GM21360 (cell line): ENCODE measurements around the gene EIF2AK2.
A peak's percentile ranks its signal among the peaks of the same experiment; 100 is the strongest.
"Not testable (repeated sequence)": the region's sequence is repeated elsewhere in the genome, so short reads cannot be mapped to it uniquely, and the experiment has no call there.

Experiments used
- ATAC-seq: cut with Tn5 transposase; IDR thresholded peaks from one replicate; pipeline ENCODE4 v1.9.1; 2021; ENCODE audit warnings: mild to moderate bottlenecking, moderate library complexity; ENCODE audit not compliant: unreplicated experiment

Gene EIF2AK2

DNA sequence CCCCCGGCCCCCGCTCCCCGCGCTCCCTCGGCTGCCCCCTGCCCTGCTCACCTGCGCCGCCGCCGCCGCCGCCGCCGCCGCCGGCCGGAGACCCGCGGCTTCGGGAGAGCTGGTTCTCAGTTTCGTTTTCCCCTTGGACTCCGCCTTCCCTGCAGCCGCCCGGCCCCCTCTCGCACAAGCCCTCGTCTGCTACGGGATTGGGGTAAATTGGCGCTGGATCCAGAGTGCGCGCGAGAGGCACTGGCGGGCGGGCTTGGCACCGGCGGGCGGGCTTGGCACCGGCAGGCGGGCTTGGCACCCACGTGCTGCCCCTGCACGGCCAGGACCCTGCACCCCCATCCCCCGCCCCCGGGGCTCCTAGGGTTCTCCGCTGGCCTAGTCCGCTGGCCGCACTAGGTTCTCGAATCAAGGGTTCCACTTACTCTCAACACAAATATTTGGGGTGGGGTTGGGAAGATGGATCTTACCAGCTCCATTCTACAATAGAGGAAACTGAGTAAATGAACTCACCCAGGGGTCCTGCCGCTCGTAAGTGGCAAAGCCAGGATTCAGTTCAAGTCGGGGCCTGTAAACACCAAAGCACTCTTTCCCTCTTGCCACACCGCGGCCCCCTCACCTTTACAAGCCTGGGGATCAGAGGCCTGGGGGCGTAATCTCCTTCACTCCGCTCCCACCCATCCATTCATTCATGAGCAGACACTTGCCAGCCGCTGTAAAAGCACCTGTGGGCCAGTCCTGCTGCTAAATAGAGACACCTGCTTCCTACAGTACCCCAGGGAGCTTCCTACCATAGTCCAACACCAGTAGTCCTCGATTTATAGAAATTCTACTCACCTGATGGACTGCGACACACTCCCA lies at the start of gene EIF2AK2:
TSS of gene EIF2AK2 (minus strand) at position 124 of the 858 bp plus-strand sequence. CDS start 9,174 bp downstream, outside the sequence.
- ATAC-seq, result peak; percentile 82

DNA sequence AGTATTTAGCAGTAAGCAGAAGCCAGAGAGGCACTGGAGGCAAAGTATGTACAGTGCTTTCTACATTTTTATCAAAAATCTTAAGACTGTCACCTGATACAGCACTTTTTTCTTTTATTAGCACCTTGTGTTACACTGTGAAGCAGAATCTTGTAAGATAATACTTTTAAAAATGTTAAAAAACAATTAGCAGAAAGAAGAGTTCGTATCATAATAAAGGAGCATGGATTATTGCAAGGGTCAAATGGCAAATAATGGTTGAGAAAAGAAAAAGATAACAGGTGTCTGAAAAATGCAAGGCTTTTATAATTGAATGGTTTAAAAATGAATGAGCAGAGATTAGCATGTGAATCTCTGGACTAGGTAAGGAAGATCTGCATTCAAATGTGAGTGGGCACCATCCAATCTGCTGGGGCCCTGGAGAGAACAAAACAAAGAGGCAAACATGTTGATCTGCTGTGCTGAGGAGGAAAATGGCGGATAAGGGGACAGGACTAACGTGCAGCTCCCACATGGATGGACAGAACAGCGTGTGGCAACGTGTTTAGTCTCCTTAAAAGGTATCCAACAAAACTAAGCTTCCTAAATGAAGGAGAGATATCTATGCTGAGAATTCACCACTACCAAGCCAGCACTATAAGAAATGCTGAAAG lies 49.0 kb upstream of the EIF2AK2 start:
- ATAC-seq, result no peak

DNA sequence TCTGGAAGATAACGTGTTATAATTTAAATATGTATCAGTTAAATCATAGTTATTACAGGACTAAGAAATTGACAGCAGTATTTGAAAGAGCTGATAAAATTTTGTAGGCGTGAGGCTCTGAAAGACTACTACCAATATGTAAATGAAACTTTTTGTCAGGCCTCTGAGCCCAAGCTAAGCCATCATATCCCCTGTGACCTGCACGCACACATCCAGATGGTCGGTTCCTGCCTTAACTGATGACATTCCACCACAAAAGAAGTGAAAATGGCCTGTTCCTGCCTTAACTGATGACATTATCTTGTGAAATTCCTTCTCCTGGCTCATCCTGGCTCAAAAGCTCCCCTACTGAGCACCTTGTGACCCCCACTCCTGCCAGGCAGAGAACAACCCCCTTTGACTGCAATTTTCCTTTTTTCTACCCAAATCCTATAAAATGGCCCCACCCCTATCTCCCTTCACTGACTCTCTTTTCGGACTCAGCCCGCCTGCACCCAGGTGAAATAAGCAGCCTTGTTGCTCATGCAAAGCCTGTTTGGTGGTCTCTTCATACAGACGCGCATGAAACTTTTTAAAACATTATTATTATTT lies 48.4 kb upstream of the EIF2AK2 start:
- ATAC-seq, result not testable (repeated sequence)

DNA sequence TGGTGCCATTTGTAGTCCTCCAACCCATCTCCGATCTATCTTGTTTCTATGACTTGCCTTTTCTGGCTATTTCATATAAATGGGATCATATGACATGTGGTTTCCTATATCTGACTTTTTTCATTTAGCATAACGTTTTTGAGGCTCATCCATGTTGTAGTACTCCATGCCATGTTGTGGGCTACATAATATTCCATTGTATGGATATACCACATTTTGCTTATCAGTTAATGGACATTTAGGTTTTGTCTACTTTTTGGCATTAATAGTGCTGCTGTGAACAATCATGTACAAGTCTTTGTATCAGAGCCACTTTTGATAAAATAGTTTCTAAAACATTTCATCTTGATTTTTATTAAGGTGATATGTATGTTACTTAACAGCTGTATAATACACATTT lies 46.9 kb upstream of the EIF2AK2 start:
- no peak for ATAC-seq

DNA sequence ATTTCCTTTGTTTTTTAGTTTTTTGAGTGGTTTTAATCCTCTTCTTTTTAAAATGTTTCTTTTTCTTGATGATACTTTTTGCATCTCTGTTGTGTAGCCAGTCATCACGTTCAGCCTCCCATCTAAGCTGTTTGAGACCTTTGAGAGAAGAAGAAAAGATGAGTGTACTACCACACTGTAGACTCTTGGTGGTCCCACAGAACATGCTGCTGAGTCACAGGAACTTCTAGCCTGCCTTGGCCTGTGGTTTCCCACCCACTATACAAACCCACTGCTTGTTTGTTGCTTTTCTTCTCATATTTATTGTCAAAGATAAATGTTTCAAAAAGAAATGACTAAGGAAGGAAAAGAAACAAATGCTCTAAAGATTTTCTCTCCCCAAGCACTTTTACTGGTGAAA lies 45.0 kb upstream of the EIF2AK2 start:
- ATAC-seq, result no peak

DNA sequence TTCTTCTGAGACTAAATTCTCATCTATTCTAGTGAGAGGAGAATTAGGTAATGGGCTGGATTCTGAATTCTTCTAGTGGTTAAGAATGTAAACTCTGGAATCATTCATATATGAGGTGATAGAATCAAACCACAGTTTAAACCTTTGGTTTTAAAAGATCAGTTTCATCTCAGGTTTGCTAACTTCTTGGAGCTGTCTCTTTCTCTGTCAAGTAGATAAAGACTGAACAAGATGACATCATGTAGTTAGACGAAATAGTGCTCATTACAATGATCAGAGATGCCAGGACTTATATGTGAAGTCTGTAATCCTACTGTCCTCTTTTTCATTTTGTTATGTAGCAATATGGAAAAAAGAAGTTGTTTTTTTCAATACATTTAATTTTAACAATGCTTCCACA lies 44.4 kb upstream of the EIF2AK2 start:
- no peak for ATAC-seq

DNA sequence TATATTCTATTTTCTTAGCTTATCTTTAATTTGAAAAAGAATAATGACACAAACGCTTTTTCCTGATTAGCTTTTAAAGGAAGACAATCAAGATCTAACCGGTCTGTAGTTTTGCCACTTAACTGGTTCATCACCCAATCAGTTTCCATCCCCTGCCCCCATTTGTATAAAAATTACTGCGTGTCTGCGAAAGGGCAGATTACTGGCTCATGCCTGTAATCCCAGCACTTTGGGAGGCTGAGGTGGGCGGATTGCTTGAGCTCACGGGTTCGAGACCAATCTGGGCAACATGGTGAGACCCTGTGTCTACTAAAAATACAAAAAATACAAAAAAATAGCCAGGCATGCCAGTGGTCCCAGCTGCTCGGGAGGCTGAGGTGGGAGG lies 41.9 kb upstream of the EIF2AK2 start:
- no peak for ATAC-seq

DNA sequence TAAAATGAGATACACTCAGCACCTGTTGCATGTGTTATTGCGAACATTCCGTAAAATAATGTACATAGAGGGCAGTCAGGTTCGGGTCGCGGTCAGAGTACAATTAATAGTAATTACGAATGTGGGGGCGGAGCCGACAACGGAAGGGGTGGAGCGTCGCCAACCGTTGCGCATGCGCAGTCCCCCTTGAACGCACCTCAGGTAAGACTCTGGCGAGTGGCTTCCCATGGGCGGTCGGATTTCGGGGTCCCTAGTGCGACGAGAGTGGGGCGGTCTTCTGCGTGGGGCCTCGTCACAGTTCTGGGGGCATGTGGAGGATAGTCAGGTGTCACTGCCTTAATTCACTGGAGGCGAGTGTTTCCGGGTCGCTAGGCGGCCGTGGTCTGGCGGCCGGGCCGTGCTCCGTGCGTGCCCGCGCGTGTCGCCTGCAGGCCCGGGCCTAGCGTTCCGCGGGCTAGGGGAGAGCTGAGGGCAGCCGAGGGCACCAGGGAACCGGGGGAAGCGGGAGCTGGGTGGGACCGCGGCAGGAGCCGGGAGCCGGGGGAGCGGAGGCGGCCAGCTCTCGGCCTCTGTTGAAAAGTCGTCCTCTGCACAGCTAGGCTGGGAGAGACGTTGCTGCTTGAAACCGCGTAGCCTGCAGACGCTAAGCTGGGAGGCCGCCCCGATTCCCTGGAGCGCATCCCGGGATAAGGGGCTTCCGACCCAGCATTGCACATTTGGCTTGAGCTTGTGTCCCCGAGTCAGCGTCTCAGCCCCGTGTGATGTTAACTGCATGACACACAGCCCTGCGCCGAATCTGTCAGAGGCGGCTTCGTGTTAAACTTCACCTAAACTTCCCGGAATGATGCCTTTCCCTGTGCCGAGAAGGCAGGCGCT lies 39.8 kb upstream of the EIF2AK2 start, which contains the start of gene CEBPZOS:
TSS of gene CEBPZOS (plus strand) at position 177 of the 876 bp plus-strand sequence. CDS start 3,209 bp downstream, outside the sequence.
- peak; percentile 61 for ATAC-seq

DNA sequence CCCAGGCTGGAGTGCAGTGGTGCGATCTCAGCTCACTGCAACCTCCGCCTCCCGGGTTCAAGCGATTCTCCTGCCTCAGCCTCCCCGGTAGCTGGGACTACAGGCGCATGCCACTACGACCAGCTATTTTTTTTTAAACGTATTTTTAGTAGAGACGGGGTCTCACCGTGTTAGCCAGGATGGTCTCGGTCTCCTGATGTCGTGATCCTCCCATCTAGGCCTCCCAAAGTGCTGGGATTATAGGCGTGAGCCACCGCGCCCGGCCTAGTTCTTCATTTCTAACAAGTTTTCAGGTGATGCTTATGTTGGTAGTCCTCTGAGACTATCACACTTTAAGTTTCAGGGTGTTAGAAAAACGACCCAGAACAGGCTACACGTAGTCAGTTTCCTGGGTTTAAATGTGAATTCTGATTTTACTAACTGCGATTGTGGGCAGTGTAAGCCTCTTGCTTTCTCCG lies 39.1 kb upstream of the EIF2AK2 start:
- not testable (repeated sequence) for ATAC-seq

DNA sequence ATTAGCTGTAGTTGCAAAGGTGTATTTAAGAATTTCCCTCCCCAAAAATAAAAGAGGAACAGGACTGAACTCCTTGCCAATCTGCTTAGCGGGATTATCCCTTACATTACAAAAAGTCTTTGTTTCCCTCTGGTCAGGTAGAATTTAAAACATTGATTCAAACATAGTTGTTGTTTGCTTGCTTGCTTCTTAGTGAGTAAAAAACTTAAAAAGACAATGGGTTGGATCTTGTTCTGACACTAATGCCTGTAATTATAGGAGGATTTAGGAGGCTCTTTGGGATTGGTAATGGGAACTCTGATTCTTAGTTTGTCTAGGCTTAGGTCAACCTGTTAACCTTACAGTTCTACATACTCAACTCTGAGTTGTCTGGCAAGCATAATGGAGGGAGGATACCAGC lies 35.8 kb upstream of the EIF2AK2 start:
- no peak for ATAC-seq

DNA sequence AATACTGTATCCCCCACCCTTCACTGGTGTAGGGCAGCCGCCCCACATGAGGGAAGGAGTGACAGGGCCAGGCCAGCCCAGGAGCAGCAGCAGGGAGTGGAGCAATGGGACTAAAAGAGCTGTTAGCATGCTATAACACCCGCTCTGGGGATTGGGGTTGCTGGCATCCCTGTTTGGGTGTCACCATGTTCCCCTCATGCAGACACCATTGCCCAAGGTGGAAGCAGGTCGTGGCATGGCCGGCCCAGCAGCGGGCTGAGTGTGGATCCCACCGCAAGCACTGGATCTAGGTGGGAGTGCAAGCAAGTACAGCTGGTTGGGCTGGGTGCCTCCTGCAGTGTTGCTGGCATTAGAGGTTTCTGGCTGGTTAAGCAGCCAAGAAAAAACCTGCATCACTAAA lies 35.0 kb upstream of the EIF2AK2 start:
- no peak for ATAC-seq

DNA sequence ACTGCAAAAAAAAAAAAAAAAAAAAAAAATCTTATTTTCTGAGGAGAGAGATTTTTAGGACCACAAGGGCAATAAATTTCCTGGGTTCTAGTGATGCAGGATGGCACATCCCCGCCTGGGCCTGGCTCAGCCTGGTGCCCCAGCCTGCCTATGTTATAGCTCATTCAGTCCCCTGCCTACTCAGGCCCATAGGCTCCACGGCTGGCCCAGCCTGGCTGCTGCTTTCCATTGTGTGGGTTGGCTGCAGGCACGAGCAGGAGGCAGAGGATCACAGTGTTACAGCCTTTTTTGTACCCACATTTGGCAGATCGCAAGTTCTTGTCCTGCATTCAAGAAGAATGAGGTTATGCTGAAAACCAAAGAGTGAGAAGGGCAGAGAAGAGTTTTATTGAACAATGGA lies 34.5 kb upstream of the EIF2AK2 start:
- no peak for ATAC-seq

DNA sequence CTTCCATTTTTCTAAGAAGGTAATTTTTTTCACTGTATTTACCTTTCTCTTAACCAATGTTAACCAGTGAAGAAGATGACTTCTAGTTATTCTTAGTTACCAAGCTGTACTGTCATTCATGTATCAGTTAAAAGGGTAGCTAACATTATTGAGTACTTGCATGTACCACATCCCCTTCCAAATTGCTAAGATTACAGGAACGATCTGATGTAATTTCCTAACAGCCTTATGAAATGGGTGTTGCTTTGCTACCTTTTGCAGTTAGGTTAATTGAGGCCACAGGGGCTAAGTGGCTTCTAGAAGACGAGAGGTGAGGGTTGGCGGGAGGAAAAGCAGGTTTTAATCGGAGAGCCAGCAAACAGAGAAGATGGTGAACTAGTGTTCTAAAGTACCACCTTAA lies 33.5 kb upstream of the EIF2AK2 start:
- no peak for ATAC-seq

DNA sequence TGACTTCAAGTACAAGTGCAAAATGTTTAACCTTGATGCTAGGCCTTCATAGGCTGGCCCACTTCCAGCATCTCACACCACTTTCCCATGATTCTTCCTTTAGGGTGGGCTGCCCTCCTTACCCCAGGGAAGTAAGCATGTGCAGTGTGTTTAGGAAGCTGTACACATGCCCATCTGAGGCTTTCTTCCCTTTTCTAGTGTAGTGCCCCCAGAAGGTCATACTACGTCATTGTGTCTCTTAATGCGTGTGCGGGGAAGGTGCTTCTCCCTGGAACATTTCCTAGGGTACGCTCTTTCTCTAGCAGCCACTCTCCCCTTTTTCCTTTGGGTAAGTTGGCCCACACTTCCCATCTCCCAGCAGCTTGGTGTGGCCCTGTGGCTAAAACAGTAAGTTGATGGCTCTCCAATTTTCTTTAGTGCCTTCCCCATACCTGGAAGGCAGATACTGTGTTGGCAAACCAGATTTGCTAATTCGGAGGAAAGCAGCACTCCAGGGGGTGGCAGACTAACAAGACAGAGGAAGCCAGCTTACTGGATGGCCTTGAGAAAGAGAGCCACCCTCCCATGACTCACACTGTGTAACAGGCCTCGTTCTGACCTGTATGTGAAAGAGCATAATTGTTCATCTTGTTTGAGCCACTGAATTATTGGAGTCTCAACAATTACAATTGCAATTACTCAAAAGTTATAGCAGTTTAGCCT lies 32.8 kb upstream of the EIF2AK2 start:
- no peak for ATAC-seq

DNA sequence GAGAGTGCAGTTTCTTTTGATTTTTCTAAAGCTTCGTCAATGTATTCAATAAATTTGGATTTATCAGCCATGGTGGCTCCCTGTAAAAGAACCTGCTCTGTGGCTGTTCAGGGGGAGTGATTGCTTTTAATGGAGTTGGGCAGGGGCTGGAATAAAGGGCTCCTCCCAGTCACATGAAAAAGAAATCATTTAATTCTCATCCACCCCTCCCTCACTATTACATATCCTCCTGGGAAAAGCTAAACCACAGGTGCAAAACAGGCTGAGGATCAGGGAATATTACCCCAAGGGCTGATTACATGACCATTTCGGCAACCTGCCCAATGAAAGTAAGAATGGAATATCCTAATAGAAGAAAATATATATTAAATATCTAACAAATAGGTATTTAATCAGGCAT lies 31.8 kb upstream of the EIF2AK2 start, which contains the start of gene SULT6B1:
TSS of gene SULT6B1 (minus strand) at position 101 of the 400 bp plus-strand sequence. CDS start at position 71, 30 bp downstream.
- no peak for ATAC-seq

DNA sequence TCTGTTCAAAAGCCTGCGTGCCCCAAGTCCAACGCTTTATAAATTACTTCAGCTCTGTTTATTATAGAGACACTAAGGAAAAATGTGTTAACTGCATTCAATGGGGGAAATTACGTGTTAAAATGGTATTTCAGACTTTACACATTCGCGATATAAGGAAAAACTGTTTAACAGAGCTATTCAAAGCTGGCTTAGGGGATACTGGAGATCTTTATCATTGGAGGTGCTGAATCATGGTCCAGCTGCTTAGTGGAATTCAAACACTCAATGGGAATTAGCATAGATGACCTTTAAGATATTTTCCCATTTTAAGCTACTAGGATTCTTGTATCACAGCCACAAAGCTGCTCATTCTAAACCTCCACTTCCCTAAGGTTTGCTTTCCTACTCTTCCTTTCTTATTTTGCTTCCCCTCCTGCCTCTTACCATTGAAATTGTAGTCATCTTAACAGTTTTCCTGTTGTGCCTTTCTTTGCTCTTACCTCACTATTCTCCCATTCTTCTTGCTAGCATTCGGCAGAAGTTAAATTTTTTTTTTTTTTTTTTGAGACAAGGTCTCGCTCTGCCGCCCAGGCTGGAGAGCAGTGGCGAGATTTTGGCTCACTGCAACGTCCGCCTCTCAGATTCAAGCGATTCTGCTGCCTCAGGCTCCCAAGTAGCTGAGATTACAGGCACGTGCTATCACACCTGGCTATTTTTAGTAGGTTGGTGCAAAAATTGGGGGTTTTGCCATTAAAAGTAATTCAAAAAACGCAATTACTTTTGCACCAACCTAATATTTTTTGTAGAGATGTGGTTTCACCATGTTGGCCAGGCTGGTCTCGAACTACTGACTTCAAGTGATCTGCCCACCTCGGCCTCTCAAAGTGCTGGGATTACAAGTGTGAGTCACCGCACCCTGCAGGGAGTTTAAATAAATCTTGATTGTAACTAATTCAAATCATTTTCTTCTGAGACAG lies 25.2 kb upstream of the EIF2AK2 start:
- no peak for ATAC-seq

DNA sequence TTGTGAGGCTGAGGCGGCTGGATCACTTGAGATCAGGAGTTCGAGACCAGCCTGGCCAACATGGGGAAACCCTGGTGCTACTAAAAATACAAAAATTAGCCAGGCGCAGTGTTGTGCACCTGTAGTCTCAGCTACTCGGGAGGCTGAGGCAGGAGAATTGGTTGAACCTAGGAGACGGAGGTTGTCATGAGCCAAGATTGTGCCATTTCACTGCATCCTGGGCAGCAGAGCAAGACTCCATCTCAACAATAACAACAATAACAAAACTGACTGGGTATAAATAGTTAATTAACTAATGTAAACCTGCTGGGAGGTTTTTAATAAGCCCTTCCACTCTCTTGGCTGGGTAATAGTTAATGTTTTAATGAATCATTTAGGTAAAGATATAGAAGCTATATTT lies 23.9 kb upstream of the EIF2AK2 start:
- no peak for ATAC-seq

DNA sequence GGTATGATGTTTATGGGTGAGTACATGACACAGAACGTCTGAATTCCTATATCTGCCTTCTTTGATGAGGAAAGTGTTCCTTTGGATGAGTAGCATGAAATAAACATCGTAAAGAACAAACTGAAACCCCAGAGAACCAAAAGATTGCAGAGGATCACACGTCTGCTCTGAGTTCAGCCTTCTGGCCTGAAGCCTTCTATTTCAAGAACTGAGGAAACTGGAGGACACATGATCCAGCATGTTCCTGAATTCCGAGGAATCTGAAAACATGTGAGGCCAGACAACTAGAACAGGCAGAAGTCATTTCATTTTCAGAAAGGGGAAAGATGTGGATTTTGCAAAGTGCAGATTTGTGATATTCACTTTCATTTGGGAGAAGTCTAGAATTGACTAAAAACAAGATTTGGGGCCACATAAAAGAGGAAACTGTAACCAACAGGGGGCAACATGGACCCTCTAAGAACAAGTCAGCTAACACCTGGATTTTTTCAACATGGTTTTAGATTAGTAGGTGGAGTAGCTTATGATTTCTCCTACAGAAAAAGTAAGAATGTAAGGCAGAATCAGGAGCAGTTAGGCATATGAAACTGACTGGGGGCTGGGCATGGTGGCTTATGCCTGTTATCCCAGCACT lies 23.3 kb upstream of the EIF2AK2 start:
- ATAC-seq, result no peak
